Neural progenitor cell (in vitro differentiated cells): Measurements from ENCODE around the gene EDN1.

Experiments used
- CTCF ChIP-seq: fragments of 200-600 bp; sonication (generic); IDR thresholded peaks from 2 replicates; pipeline ENCODE4 v1.5.1; 2017; ENCODE audit warnings: antibody characterized with exemption, mild to moderate bottlenecking
- EZH2 ChIP-seq: fragments of 200-600 bp; sonication (generic); IDR thresholded peaks from 2 replicates; pipeline ENCODE4 v1.6.1; 2017; ENCODE audit warnings: antibody characterized with exemption, mild to moderate bottlenecking, moderate library complexity
- EZH2phosphoT487 ChIP-seq: fragments of 200-600 bp; sonication (generic); IDR thresholded peaks from 2 replicates; pipeline ENCODE4 v1.6.1; 2017; ENCODE audit warnings: antibody characterized with exemption

- TF ChIP-seq CTCF (no peak), EZH2 (no peak), EZH2phosphoT487 (no peak)
These were observed 20.9 kb downstream of the EDN1 start for GRCh38 chr6:12311106-12311505.
